PC-3 (cell line): Measurements from ENCODE around the gene PRKCE.

Experiments
- EZH2phosphoT487 ChIP-seq: fragments of 300-600 bp; sonication (generic); IDR thresholded peaks from 2 replicates; pipeline ENCODE4 v1.6.1; 2018; ENCODE audit warnings: mild to moderate bottlenecking, antibody characterized with exemption, low read length, borderline replicate concordance
- TF ChIP-seq, protein P1 (sequence below): fragments of 300-600 bp; sonication (generic); conservative IDR thresholded peaks from 2 replicates; pipeline ENCODE4 v1.5.1; 2017; ENCODE audit warnings: antibody characterized with exemption, low read depth, mild to moderate bottlenecking, low read length

DNA sequence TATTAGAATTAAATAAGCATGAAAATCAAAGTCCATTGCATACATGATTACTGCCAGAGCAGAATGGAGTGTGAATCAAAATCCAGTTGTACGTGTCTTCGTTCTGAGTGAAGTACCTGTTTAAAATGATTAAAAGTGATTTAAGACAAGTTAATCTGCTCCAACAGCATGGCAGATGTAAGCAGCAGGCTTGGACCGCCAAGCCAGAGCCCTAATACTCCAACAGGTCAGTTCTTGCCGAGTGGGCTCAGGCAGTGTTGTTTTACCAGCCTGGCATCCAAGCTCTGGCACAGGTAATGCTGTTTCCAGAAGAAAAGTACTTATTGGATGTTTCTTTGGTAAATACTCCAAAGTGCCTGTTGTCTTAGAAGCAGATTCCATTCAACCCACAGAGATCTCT is 474.3 kb downstream of the PRKCE start:
- TF ChIP-seq, protein P1, sequence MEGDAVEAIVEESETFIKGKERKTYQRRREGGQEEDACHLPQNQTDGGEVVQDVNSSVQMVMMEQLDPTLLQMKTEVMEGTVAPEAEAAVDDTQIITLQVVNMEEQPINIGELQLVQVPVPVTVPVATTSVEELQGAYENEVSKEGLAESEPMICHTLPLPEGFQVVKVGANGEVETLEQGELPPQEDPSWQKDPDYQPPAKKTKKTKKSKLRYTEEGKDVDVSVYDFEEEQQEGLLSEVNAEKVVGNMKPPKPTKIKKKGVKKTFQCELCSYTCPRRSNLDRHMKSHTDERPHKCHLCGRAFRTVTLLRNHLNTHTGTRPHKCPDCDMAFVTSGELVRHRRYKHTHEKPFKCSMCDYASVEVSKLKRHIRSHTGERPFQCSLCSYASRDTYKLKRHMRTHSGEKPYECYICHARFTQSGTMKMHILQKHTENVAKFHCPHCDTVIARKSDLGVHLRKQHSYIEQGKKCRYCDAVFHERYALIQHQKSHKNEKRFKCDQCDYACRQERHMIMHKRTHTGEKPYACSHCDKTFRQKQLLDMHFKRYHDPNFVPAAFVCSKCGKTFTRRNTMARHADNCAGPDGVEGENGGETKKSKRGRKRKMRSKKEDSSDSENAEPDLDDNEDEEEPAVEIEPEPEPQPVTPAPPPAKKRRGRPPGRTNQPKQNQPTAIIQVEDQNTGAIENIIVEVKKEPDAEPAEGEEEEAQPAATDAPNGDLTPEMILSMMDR: no peak
- TF ChIP-seq EZH2phosphoT487: no peak
